ENCODE data around the gene CAB39L. TPM values are rescaled to one million over a fixed set of nuclear protein-coding genes. Genes with fewer than 3 reads are reported as not detected.

CAB39L gene
- total and polyA plus RNA-seq, 10 donors = 1.6 to 7.5 (median 5.9) TPM

DNA sequence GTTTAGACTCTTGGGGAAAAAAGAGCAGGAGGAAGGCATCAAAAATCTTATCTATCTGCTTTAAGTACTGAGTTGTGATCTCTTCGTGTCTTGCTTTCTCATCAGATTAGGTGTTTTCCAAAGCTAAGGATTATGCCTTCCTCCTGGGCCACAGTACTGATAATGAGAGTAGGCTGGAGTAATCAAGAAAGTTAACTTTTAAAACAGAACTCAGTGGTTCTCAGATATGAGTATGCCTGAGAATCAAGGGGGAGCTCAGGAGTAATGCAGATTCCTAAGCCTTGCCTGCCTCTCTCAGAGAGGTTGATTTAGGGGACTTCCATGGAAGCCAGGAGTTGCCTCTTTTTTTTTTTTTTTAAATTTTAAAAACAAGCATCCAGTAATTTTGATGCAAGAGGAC lies 172.6 kb downstream of the CAB39L start:
- Histone ChIP-seq H3K4me3 (no peak overlapping the region), H3K4me1 (no peaks in the 10 kb centered on the region), H3K27me3 (replicated peaks in 1 of 7) (no peaks in the 10 kb centered on the region), H3K9me3 (no peaks in the 10 kb centered on the region), H3K27ac (no peak overlapping the region), H3K36me3 (peaks cover 0 to 66% (median 14%) of the 10 kb centered on the region in 6 donors)
- WGBS, 5 donors = 0 to 71% (median 38%) methylated on average over 1 of the region's 1 CpG
- intact Hi-C loops (cut with DNase I; ENCODE audit: low total_unique reads) = no loop called here
- TF ChIP-seq CTCF (IDR thresholded peaks at IDR 0.05 in 8 of 11, conservative IDR thresholded peaks at IDR 0.05 in 3 of 11) (no peak), POLR2A (IDR thresholded peaks at IDR 0.05) (no peak), POLR2AphosphoS5 (IDR thresholded peaks at IDR 0.05) (no peak)
- no peak for DNase-seq

- Histone ChIP-seq H3K27ac (no peak overlapping the region), H3K9me3 (no peaks in the 10 kb centered on the region), H3K36me3 (peaks cover 0 to 85% (median 31%) of the 10 kb centered on the region in 6 donors), H3K27me3 (replicated peaks in 1 of 7) (no peaks in the 10 kb centered on the region), H3K4me1 (no peaks in the 10 kb centered on the region), H3K4me3 (no peak overlapping the region)
- DNase-seq = no peak
- WGBS, 5 donors = 30 to 57% (median 43%) methylated on average over 2 of the region's 2 CpGs
- TF ChIP-seq POLR2AphosphoS5 (IDR thresholded peaks at IDR 0.05) (no peak), CTCF (IDR thresholded peaks at IDR 0.05 in 8 of 11, conservative IDR thresholded peaks at IDR 0.05 in 3 of 11) (no peak), POLR2A (IDR thresholded peaks at IDR 0.05) (no peak)
- intact Hi-C loops (cut with DNase I; ENCODE audit: low total_unique reads) = no loop called here
These were observed 178.0 kb downstream of the CAB39L start for GRCh38 chr13:49265822-49266221.

DNA sequence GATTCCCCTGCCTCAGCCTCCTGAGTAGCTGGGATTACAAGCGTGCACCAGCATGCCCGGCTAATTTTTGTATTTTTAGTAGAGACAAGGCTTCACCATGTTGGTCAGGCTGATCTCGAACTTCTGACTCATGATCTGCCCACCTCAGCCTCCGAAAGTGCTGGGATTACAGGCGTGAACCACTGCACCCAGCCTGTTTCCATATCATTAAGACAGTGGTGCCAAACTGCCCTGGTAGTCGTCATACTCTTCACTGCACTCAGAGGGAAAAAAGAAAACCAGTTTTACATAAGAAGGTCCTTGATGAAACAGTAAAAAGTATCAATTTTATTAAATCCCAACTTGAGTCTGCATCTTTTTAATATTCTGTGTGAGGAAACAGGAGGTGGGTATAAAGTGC lies 181.2 kb downstream of the CAB39L start:
- DNase-seq = no peak
- no peaks in the 10 kb centered on the region for H3K27me3 ChIP-seq (replicated peaks in 1 of 7)
- H3K36me3 ChIP-seq = peaks cover 0 to 73% (median 33%) of the 10 kb centered on the region in 6 donors
- peaks cover 0 to 16% (median 10%) of the 10 kb centered on the region in 6 donors for H3K4me1 ChIP-seq
- TF ChIP-seq POLR2AphosphoS5 (IDR thresholded peaks at IDR 0.05) (no peak), CTCF (IDR thresholded peaks at IDR 0.05 in 8 of 11, conservative IDR thresholded peaks at IDR 0.05 in 3 of 11) (no peak), POLR2A (IDR thresholded peaks at IDR 0.05) (no peak)
- H3K9me3 ChIP-seq = no peaks in the 10 kb centered on the region
- intact Hi-C loops (cut with DNase I; ENCODE audit: low total_unique reads) = no loop called here
- WGBS, 5 donors = 87 to 97% (median 90%) methylated on average over 6 of the region's 6 CpGs
- no peak overlapping the region for H3K27ac ChIP-seq
- H3K4me3 ChIP-seq = no peak overlapping the region

- no peaks in the 10 kb centered on the region for H3K27me3 ChIP-seq (replicated peaks in 1 of 7)
- intact Hi-C loops (cut with DNase I; ENCODE audit: low total_unique reads) = no loop called here
- H3K27ac ChIP-seq = no peak overlapping the region
- TF ChIP-seq POLR2A (IDR thresholded peaks at IDR 0.05) (no peak), POLR2AphosphoS5 (IDR thresholded peaks at IDR 0.05) (no peak), CTCF (IDR thresholded peaks at IDR 0.05 in 8 of 11, conservative IDR thresholded peaks at IDR 0.05 in 3 of 11) (no peak)
- H3K4me1 ChIP-seq = peaks cover 0 to 24% (median 16%) of the 10 kb centered on the region in 6 donors
- no peak overlapping the region for H3K4me3 ChIP-seq
- H3K36me3 ChIP-seq = peaks cover 0 to 78% (median 33%) of the 10 kb centered on the region in 6 donors
- 86 to 96% (median 90%) methylated on average over 6 of the region's 6 CpGs for WGBS, 5 donors
- no peaks in the 10 kb centered on the region for H3K9me3 ChIP-seq
- no peak for DNase-seq
These were observed 184.3 kb downstream of the CAB39L start for GRCh38 chr13:49259586-49259985.

Other genes starting within 250 kb of the CAB39L start
- under 1 TPM in 2 of 7 donors, not detected in 5; 0.37 to 0.40 TPM for gene MLNR, start 223.7 kb downstream of the CAB39L start, total RNA-seq
- gene MLNR, start 223.7 kb downstream of the CAB39L start, polyA plus RNA-seq = not detected
- gene CDADC1, start 196.1 kb downstream of the CAB39L start, total RNA-seq = 10 to 100 TPM in 6 of 7 donors, 1 to 10 TPM in 1; 8.8 to 15.5 (median 11.1) TPM
- gene CDADC1, start 196.1 kb downstream of the CAB39L start, polyA plus RNA-seq = 1 to 10 TPM; 3.3 to 6.2 (median 4.4) TPM
- gene SETDB2, start 210 bp upstream of the CAB39L start, total RNA-seq = 10 to 100 TPM; 18.7 to 26.7 (median 21.9) TPM
- 1 to 10 TPM; 5.4 to 6.4 (median 6.1) TPM for gene SETDB2, start 210 bp upstream of the CAB39L start, polyA plus RNA-seq
- gene PHF11, start 51.9 kb upstream of the CAB39L start, total RNA-seq = 10 to 100 TPM; 50.5 to 78.6 (median 67.0) TPM
- 100 to 1,000 TPM in 1 of 3 donors, 10 to 100 TPM in 2; 85.9 to 117 (median 85.9) TPM for gene PHF11, start 51.9 kb upstream of the CAB39L start, polyA plus RNA-seq
- 10 to 100 TPM; 19.4 to 30.9 (median 29.3) TPM for gene RCBTB1, start 141.5 kb upstream of the CAB39L start, total RNA-seq
- 10 to 100 TPM in 2 of 3 donors, 1 to 10 TPM in 1; 10.0 to 13.7 (median 10.3) TPM for gene RCBTB1, start 141.5 kb upstream of the CAB39L start, polyA plus RNA-seq
- 10 to 100 TPM in 5 of 7 donors, 1 to 10 TPM in 2; 8.5 to 15.7 (median 11.7) TPM for gene ARL11, start 184.4 kb upstream of the CAB39L start, total RNA-seq
- 10 to 100 TPM in 1 of 3 donors, 1 to 10 TPM in 2; 4.7 to 11.8 (median 8.8) TPM for gene ARL11, start 184.4 kb upstream of the CAB39L start, polyA plus RNA-seq
- gene EBPL, start 247.4 kb upstream of the CAB39L start, total RNA-seq = 10 to 100 TPM; 20.1 to 69.4 (median 26.2) TPM
- 10 to 100 TPM; 31.5 to 46.1 (median 36.1) TPM for gene EBPL, start 247.4 kb upstream of the CAB39L start, polyA plus RNA-seq